OCI-LY7 (cell line): ENCODE results near the gene LYSMD2. TPM values are rescaled to one million over a fixed set of nuclear protein-coding genes. Genes with fewer than 3 reads are reported as not detected.

ENCODE experiments used
- BruUV-seq: library from RNA; stranded (reverse); fragments of 400-500 nt; replicated peaks from 2 replicates; lab custom pipeline; 2021; lab: Mats Ljungman, UMichigan
- CTCF ChIA-PET: fragments of 300-600 bp; sonication (Branson Sonifier 250); formaldehyde crosslinking; loops from one replicate; lab custom pipeline; 2022; ENCODE audit warnings: antibody characterized with exemption; ENCODE audit not compliant: unreplicated experiment; lab: Charles Lee
- POLR2A ChIA-PET: fragments of 300-600 bp; sonication (Branson Sonifier 250); formaldehyde crosslinking; loops from one replicate; lab custom pipeline; 2022; ENCODE audit warnings: antibody characterized with exemption; lab: Charles Lee
- DNase-seq: peaks from one replicate; pipeline ENCODE4 v3.0.0-alpha.2; 2015; ENCODE audit warnings: low spot score
- H2AFZ ChIP-seq: fragments of 200-600 bp; sonication (generic), shearing (Covaris generic); 2 replicates; pipeline ENCODE4 v1.6.1; 2014; ENCODE audit warnings: mild to moderate bottlenecking, antibody characterized with exemption, low read length, moderate library complexity
- H3K27ac ChIP-seq: fragments of 200-600 bp; sonication (generic); 2 replicates; pipeline ENCODE4 v1.5.1; 2014; ENCODE audit warnings: mixed run types, low read depth, mild to moderate bottlenecking, moderate library complexity, low read length, inconsistent platforms; ENCODE audit not compliant: poor library complexity, severe bottlenecking
- H3K36me3 ChIP-seq: fragments of 200-600 bp; sonication (generic); 2 replicates; pipeline ENCODE4 v1.6.1; 2014; ENCODE audit warnings: mild to moderate bottlenecking, antibody characterized with exemption, low read length, moderate library complexity, mixed read lengths; ENCODE audit not compliant: insufficient read depth
- H3K4me1 ChIP-seq: fragments of 200-600 bp; sonication (generic); 2 replicates; pipeline ENCODE4 v1.5.1; 2014; ENCODE audit warnings: mild to moderate bottlenecking, low read length; ENCODE audit not compliant: insufficient read depth, poor library complexity, severe bottlenecking
- H3K4me2 ChIP-seq: fragments of 200-600 bp; sonication (generic); 2 replicates; pipeline ENCODE4 v1.6.1; 2014; ENCODE audit warnings: mild to moderate bottlenecking, low read length
- H3K4me3 ChIP-seq: fragments of 200-600 bp; sonication (generic); 2 replicates; pipeline ENCODE4 v1.5.1; 2014; ENCODE audit warnings: mild to moderate bottlenecking, low read depth, low read length; ENCODE audit not compliant: poor library complexity, severe bottlenecking
- H3K79me2 ChIP-seq: fragments of 200-600 bp; sonication (generic); 2 replicates; pipeline ENCODE4 v1.6.1; 2016; ENCODE audit warnings: low read depth, mild to moderate bottlenecking, low read length, moderate library complexity, mixed read lengths; ENCODE audit not compliant: insufficient read depth
- H3K9me2 ChIP-seq: fragments of 200-600 bp; sonication (generic); 2 replicates; pipeline ENCODE4 v1.6.1; 2016; ENCODE audit warnings: mild to moderate bottlenecking, low read length, mixed read lengths; ENCODE audit not compliant: insufficient read depth
- H3K9me3 ChIP-seq: fragments of 200-600 bp; sonication (generic); 2 replicates; pipeline ENCODE4 v1.6.1; 2014; ENCODE audit warnings: mild to moderate bottlenecking, mixed run types, low read length, mixed read lengths
- H4K20me1 ChIP-seq: fragments of 200-600 bp; sonication (generic); 2 replicates; pipeline ENCODE4 v1.6.1; 2014; ENCODE audit warnings: mild to moderate bottlenecking, antibody characterized with exemption, low read length, moderate library complexity, mixed read lengths; ENCODE audit not compliant: insufficient read depth
- EZH2phosphoT487 ChIP-seq: fragments of 200-600 bp; sonication (generic); IDR thresholded peaks from 2 replicates; pipeline ENCODE4 v1.6.1; 2018; ENCODE audit warnings: low read depth, borderline replicate concordance, mild to moderate bottlenecking, mixed run types, antibody characterized with exemption, low read length, moderate library complexity, mixed read lengths
- intact Hi-C: fragments of 100-400 bp; cut with micrococcal nuclease; formaldehyde crosslinking; loops from one replicate; pipeline ENCODE4 v1.10.0; 2022; ENCODE audit not compliant: unreplicated experiment
- total RNA-seq, 2 experiments: library from RNA; depleted of rRNA in 1 of 2; stranded (reverse); fragments of >200 nt in 1 of 2; shearing (Covaris generic) in 1 of 2; gene quantifications; 2 replicates each; pipeline ENCODE4 v1.2.3, GENCODE V29; 2014 to 2022
- TF ChIP-seq, protein P1 (sequence below): fragments of 200-600 bp; sonication (generic); conservative IDR thresholded peaks from 2 replicates; pipeline ENCODE4 v1.5.1; 2014; ENCODE audit warnings: mild to moderate bottlenecking, antibody characterized with exemption, low read length, moderate library complexity, mixed read lengths

The LYSMD2 gene
- total RNA-seq, 2 experiments from 2014 or later = 0.89 TPM; not detected in 1

- Histone ChIP-seq H3K4me3 (no peak overlapping the region), H3K9me3 (no peaks in the 10 kb centered on the region), H3K27ac (no peak overlapping the region), H3K36me3 (no peaks in the 10 kb centered on the region), H2AFZ (no peak overlapping the region), H3K4me2 (no peak overlapping the region), H3K4me1 (no peaks in the 10 kb centered on the region), H4K20me1 (no peaks in the 10 kb centered on the region), H3K79me2 (no peaks in the 10 kb centered on the region), H3K9me2 (no peaks in the 10 kb centered on the region)
- ChIA-PET CTCF (no interaction called here), POLR2A (no interaction called here)
- DNase-seq = no peak
- BruUV-seq = no TSS peak
- no peak for TF ChIP-seq EZH2phosphoT487
- TF ChIP-seq, protein P1, sequence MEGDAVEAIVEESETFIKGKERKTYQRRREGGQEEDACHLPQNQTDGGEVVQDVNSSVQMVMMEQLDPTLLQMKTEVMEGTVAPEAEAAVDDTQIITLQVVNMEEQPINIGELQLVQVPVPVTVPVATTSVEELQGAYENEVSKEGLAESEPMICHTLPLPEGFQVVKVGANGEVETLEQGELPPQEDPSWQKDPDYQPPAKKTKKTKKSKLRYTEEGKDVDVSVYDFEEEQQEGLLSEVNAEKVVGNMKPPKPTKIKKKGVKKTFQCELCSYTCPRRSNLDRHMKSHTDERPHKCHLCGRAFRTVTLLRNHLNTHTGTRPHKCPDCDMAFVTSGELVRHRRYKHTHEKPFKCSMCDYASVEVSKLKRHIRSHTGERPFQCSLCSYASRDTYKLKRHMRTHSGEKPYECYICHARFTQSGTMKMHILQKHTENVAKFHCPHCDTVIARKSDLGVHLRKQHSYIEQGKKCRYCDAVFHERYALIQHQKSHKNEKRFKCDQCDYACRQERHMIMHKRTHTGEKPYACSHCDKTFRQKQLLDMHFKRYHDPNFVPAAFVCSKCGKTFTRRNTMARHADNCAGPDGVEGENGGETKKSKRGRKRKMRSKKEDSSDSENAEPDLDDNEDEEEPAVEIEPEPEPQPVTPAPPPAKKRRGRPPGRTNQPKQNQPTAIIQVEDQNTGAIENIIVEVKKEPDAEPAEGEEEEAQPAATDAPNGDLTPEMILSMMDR = no peak
- intact Hi-C loops = no loop called here
Observed at GRCh38 chr15:51680321-51680720, 57.1 kb downstream of the LYSMD2 start.

GRCh38 chr15:51678096-51678495 is 59.4 kb downstream of the LYSMD2 start:
- H3K27ac ChIP-seq = no peak overlapping the region
- intact Hi-C loops = no loop called here
- H4K20me1 ChIP-seq = no peaks in the 10 kb centered on the region
- DNase-seq = no peak
- H3K4me2 ChIP-seq = no peak overlapping the region
- no peaks in the 10 kb centered on the region for H3K9me2 ChIP-seq
- H3K4me1 ChIP-seq = no peaks in the 10 kb centered on the region
- CTCF ChIA-PET = no interaction called here
- TF ChIP-seq, protein P1 = no peak
- no peak for TF ChIP-seq EZH2phosphoT487
- no peak overlapping the region for H2AFZ ChIP-seq
- H3K36me3 ChIP-seq = no peaks in the 10 kb centered on the region
- H3K9me3 ChIP-seq = no peaks in the 10 kb centered on the region
- BruUV-seq = no TSS peak
- H3K4me3 ChIP-seq = no peak overlapping the region
- no peaks in the 10 kb centered on the region for H3K79me2 ChIP-seq
- POLR2A ChIA-PET = no interaction called here

DNA sequence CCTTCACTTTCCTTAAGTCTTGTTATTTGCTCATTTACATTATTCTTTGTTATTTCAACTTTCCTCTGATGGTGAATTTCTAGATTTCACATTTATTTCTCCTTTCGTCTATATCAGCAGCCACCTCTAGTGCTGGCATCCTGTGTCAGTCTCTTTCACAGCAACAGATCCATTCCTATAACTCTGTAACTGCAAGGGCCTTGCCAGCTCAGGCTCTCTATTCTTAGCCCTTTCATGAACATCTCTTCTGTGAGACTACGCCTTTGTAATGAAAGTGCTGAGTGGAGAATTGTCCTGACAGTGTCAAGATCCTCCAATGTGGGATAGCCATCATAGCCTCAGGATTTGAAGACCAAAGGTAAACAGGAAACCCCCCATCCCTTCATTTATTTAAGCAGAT is 60.0 kb downstream of the LYSMD2 start:
- Histone ChIP-seq H3K4me2 (no peak overlapping the region), H3K36me3 (no peaks in the 10 kb centered on the region), H3K27ac (no peak overlapping the region), H3K9me2 (no peaks in the 10 kb centered on the region), H2AFZ (no peak overlapping the region), H3K79me2 (no peaks in the 10 kb centered on the region), H3K4me1 (no peaks in the 10 kb centered on the region), H3K9me3 (no peaks in the 10 kb centered on the region), H4K20me1 (no peaks in the 10 kb centered on the region), H3K4me3 (no peak overlapping the region)
- no peak for DNase-seq
- ChIA-PET CTCF (no interaction called here), POLR2A (no interaction called here)
- no TSS peak for BruUV-seq
- TF ChIP-seq EZH2phosphoT487 = no peak
- TF ChIP-seq, protein P1 = no peak
- intact Hi-C loops = no loop called here
